Stimulated activated naive CD8-positive, alpha-beta T cell treated with anti-CD3 and anti-CD28 coated beads, Interleukin-15, amount 100 ng/mL, for 72 hours (primary cell): ENCODE results near the gene GUK1.
A peak's percentile ranks its signal among the peaks of the same experiment; 100 is the strongest.

Experiments used
- ATAC-seq: fragments of 150-1000 bp; cut with Tn5 transposase; 2 replicates; pipeline ENCODE4 v1.10.0; 2021; ENCODE audit warnings: mild to moderate bottlenecking, moderate library complexity
- DNase-seq, 2 donors: peaks; one replicate each; pipeline ENCODE4 v3.0.0; 2021 to 2022
- H3K27ac Mint-ChIP-seq, 2 donors: one replicate each; pipeline ENCODE4 v1.8.0; 2022; ENCODE audit warnings: mild to moderate bottlenecking in 2 of 2, mixed read lengths in 2 of 2, moderate library complexity in 2 of 2
- H3K27me3 Mint-ChIP-seq: one replicate; pipeline ENCODE4 v1.8.0; 2022; ENCODE audit warnings: mixed read lengths
- H3K4me1 Mint-ChIP-seq: one replicate; pipeline ENCODE4 v1.8.0; 2022; ENCODE audit warnings: mild to moderate bottlenecking, mixed read lengths
- H3K4me3 Mint-ChIP-seq, 2 donors: one replicate each; pipeline ENCODE4 v1.8.0; 2022; ENCODE audit warnings: mild to moderate bottlenecking in 2 of 2, mixed read lengths in 2 of 2, moderate library complexity in 1 of 2
- H3K9me3 Mint-ChIP-seq, 2 donors: one replicate each; pipeline ENCODE4 v1.8.0; 2022; ENCODE audit warnings: mixed read lengths in 2 of 2

The GUK1 gene

GRCh38 chr1:228100822-228101613 lies 39.1 kb upstream of the GUK1 start:
- H3K27ac Mint-ChIP-seq, result no peak overlapping the region
- H3K9me3 Mint-ChIP-seq, result no peaks in the 10 kb centered on the region
- no peaks in the 10 kb centered on the region for H3K27me3 Mint-ChIP-seq
- DNase-seq, result no peak
- peak overlapping the region; percentile 92 to 96 for H3K4me3 Mint-ChIP-seq
- ATAC-seq, result no peak
- peaks cover 69% of the 10 kb centered on the region for H3K4me1 Mint-ChIP-seq

GRCh38 chr1:228101614-228101993 lies 38.5 kb upstream of the GUK1 start:
- Mint-ChIP-seq H3K9me3 (no peaks in the 10 kb centered on the region), H3K4me3 (peak overlapping the region; percentile 92 to 96), H3K27ac (peak overlapping the region in 1 of 2 donors; percentile 16), H3K27me3 (no peaks in the 10 kb centered on the region), H3K4me1 (peaks cover 68% of the 10 kb centered on the region)
- ATAC-seq, result no peak
- no peak for DNase-seq

- ATAC-seq (peak; percentile 69), DNase-seq (peak; percentile 62 to 72)
- Mint-ChIP-seq H3K27me3 (no peaks in the 10 kb centered on the region), H3K4me1 (peaks cover 69% of the 10 kb centered on the region), H3K27ac (peak overlapping the region; percentile 25 to 76), H3K9me3 (no peaks in the 10 kb centered on the region), H3K4me3 (peak overlapping the region; percentile 92 to 96)
Measured at GRCh38 chr1:228101994-228102790, 37.9 kb upstream of the GUK1 start.

GRCh38 chr1:228102791-228103620 lies 37.1 kb upstream of the GUK1 start, which contains the start of gene C1orf35:
Gene C1orf35 (minus strand): TSS chr1:228103325. CDS start chr1:228103227, 98 bp downstream.
- Mint-ChIP-seq H3K9me3 (no peaks in the 10 kb centered on the region), H3K4me3 (peak within 1 kb of the TSS; percentile 92 to 96), H3K27ac (peak within 1 kb of the TSS; percentile 85 to 97), H3K27me3 (no peaks in the 10 kb centered on the region), H3K4me1 (peaks cover 69% of the 10 kb centered on the region)
- ATAC-seq (peak; percentile 86), DNase-seq (peak; percentile 92 to 94)

- H3K4me1 Mint-ChIP-seq, result peaks cover 72% of the 10 kb centered on the region
- ATAC-seq (no peak), DNase-seq (no peak)
- H3K27ac Mint-ChIP-seq, result no peak overlapping the region
- peak overlapping the region; percentile 92 to 96 for H3K4me3 Mint-ChIP-seq
- no peaks in the 10 kb centered on the region for H3K27me3 Mint-ChIP-seq
- H3K9me3 Mint-ChIP-seq, result no peaks in the 10 kb centered on the region
Measured at GRCh38 chr1:228104526-228105269, 35.4 kb upstream of the GUK1 start.

- Mint-ChIP-seq H3K27me3 (no peaks in the 10 kb centered on the region), H3K4me3 (peak overlapping the region in 1 of 2 donors; percentile 96), H3K27ac (peak overlapping the region in 1 of 2 donors; percentile 89), H3K9me3 (no peaks in the 10 kb centered on the region), H3K4me1 (peaks cover 72% of the 10 kb centered on the region)
- ATAC-seq (no peak), DNase-seq (no peak)
Measured at GRCh38 chr1:228105270-228105995, 34.6 kb upstream of the GUK1 start.

- DNase-seq, result no peak
- Mint-ChIP-seq H3K4me1 (peaks cover 66% of the 10 kb centered on the region), H3K4me3 (no peak overlapping the region), H3K27me3 (no peaks in the 10 kb centered on the region), H3K9me3 (no peaks in the 10 kb centered on the region), H3K27ac (no peak overlapping the region)
- no peak for ATAC-seq
Measured at GRCh38 chr1:228105996-228106799, 33.9 kb upstream of the GUK1 start.

- ATAC-seq (no peak), DNase-seq (no peak)
- H3K4me3 Mint-ChIP-seq, result no peak overlapping the region
- no peaks in the 10 kb centered on the region for H3K9me3 Mint-ChIP-seq
- no peaks in the 10 kb centered on the region for H3K27me3 Mint-ChIP-seq
- H3K4me1 Mint-ChIP-seq, result peaks cover 60% of the 10 kb centered on the region
- H3K27ac Mint-ChIP-seq, result no peak overlapping the region
Measured at GRCh38 chr1:228106800-228107054, 33.4 kb upstream of the GUK1 start.

GRCh38 chr1:228107636-228108035 lies 32.4 kb upstream of the GUK1 start:
- no peak for DNase-seq
- H3K27ac Mint-ChIP-seq, result peak overlapping the region; percentile 57 to 59
- H3K4me3 Mint-ChIP-seq, result peak overlapping the region; percentile 93 to 96
- H3K9me3 Mint-ChIP-seq, result no peaks in the 10 kb centered on the region
- no peak for ATAC-seq
- H3K4me1 Mint-ChIP-seq, result peaks cover 53% of the 10 kb centered on the region
- no peaks in the 10 kb centered on the region for H3K27me3 Mint-ChIP-seq

- no peaks in the 10 kb centered on the region for H3K9me3 Mint-ChIP-seq
- H3K27me3 Mint-ChIP-seq, result no peaks in the 10 kb centered on the region
- peak overlapping the region; percentile 97 to 98 for H3K27ac Mint-ChIP-seq
- ATAC-seq (no peak), DNase-seq (no peak)
- H3K4me3 Mint-ChIP-seq, result peak overlapping the region; percentile 93 to 96
- H3K4me1 Mint-ChIP-seq, result peaks cover 53% of the 10 kb centered on the region
Measured at GRCh38 chr1:228108055-228108690, 31.9 kb upstream of the GUK1 start.

GRCh38 chr1:228108742-228109072 lies 31.4 kb upstream of the GUK1 start:
- peak overlapping the region; percentile 93 to 96 for H3K4me3 Mint-ChIP-seq
- H3K27ac Mint-ChIP-seq, result peak overlapping the region; percentile 97 to 98
- DNase-seq (no peak), ATAC-seq (peak; percentile 27)
- H3K9me3 Mint-ChIP-seq, result no peaks in the 10 kb centered on the region
- peaks cover 48% of the 10 kb centered on the region for H3K4me1 Mint-ChIP-seq
- H3K27me3 Mint-ChIP-seq, result no peaks in the 10 kb centered on the region

- H3K27me3 Mint-ChIP-seq, result no peaks in the 10 kb centered on the region
- DNase-seq (peak; percentile 98), ATAC-seq (peak; percentile 96)
- no peaks in the 10 kb centered on the region for H3K9me3 Mint-ChIP-seq
- H3K4me1 Mint-ChIP-seq, result peaks cover 42% of the 10 kb centered on the region
- peak within 1 kb of the TSS; percentile 97 to 98 for H3K27ac Mint-ChIP-seq
- H3K4me3 Mint-ChIP-seq, result peak within 1 kb of the TSS; percentile 93 to 96
Measured at GRCh38 chr1:228109073-228109961, 30.8 kb upstream of the GUK1 start, which contains the start of gene MRPL55. Gene MRPL55 (minus strand): TSS chr1:228109299. CDS start chr1:228108260, 1,039 bp downstream.
